NCI-H2029 (cell line): ENCODE measurements around the gene AOC2.
"Not testable (repeated sequence)": the region's sequence is repeated elsewhere in the genome, so short reads cannot be mapped to it uniquely, and the experiment has no call there.

Experiments used
- DNase-seq: peaks from one replicate; lab custom pipeline; 2025; lab: John Stamatoyannopoulos, UW

The AOC2 gene

DNA sequence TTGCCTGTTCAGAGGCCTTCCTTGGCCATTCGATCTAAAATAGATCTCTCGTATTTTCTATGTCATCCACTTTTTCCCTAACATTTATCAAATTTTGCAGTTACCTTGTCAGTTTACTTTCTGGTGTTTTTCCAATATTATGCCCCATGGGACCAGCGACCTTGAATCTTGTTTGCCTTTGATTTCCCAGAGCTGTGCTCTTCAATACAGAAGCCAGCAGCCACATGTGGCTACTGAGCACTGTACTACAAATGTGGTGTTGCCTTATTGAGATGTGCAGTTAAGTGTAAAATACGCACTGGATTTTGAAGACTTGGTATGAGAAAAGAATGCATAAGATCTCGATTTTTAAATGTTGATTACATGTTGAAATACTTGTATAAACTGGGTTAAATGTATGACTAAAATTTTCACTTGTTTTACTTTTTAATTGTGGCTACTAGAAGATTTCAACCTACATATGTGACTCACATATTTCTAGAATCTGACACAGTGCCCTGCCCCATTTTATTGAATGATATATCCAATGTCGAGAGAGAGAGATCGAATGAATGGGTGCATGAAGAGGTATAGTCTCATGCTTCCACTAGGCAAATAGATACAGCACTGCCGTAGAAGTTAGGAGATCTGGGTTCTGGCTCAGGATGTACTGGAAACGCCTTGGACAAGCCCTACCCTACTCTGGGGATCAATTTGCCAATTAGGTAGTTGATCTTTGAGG is 12.0 kb upstream of the AOC2 start:
- DNase-seq = no peak

DNA sequence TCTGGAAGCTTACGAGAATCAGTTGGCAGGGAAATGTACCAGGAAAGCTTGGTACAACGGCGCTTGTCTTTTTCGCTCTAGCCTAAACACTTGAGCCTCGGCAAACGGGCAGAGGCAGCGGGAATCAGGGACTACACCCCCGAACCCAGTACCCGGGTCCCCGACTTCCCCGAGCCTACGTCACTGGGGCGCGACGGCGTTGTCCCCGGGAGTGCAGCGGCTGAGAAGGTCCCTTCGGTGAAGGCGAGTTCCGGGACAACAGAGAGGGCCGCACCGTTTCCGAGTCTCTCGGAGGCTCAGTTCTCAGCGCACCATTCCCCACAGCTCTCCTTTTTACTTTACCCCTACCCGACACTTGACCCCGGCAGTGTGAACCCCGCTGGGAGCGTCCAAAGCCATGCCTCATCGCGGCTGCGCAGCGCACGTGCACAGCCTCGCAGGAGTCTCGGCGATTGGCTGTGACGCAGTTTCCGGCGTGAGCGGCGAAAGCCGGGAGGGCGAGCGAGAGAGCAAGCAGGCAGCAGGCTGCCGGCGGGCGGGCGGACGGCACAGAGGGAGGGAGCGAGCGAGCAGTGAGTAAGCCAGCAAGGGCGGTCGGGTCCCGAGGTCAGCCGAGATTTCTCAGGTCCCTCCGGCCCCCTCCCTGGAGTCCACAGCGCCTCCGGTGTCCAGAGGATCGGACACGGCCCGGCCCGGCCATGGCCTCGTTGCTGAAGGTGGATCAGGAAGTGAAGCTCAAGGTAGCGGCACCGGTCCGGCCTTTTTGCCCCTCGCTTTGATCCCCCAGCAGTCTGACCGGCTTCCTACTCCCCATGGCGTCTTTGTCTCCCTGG is 11.2 kb upstream of the AOC2 start, which contains the start of gene PSME3:
Gene PSME3, plus strand, starts transcription at position 464 of the 833 bp plus-strand sequence. Its CDS starts 235 bp downstream, at position 699.
- DNase-seq = peak; percentile 70

DNA sequence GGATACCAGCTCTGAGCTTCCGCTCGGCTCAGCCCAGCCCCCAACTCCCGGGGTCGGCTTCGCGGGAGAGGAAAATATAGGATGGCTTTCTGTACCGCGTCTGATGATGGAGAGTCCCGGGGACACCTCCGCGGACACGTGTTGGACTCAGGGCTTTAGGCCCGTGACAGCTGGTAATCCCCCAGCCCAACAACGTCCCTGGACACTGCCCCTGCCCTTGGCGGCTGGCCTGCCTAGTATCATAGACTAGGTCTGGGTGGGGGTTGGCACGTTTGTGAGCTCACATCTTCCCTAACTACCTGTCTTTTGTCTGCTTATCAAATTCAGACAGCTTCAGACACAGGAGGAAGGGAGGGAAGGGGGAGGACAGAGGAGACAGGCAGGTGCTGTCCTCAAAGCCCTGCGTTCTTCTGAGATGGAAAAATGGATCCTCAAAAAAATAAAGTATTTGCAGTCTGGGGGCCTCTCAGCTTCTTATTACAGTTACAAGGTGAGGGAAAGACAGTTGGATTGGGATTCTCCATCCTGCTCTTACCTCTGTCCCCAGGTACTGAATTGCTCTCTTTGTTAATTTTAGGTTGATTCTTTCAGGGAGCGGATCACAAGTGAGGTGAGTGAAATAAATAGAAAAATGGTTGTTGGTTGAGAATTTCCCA is 10.5 kb upstream of the AOC2 start:
- no peak for DNase-seq

DNA sequence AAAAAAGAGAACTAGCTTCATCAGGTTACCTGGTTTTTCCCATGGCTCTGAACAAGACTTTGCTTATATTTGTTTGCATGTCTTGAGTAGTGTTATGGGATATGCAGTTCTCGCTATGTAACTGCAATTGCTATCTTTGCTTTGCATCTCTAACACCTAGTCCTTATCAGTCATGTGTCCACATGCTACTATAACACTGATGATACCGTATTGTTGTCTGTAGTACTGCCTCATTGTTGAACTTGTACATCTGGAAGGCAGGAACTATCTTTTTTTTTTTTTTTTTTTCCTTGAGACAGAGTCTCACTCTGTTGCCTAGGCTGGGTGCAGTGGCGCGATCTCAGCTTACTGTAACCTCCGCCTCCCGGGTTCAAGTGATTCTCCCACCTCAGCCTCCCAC is 8.6 kb upstream of the AOC2 start:
- no peak for DNase-seq

DNA sequence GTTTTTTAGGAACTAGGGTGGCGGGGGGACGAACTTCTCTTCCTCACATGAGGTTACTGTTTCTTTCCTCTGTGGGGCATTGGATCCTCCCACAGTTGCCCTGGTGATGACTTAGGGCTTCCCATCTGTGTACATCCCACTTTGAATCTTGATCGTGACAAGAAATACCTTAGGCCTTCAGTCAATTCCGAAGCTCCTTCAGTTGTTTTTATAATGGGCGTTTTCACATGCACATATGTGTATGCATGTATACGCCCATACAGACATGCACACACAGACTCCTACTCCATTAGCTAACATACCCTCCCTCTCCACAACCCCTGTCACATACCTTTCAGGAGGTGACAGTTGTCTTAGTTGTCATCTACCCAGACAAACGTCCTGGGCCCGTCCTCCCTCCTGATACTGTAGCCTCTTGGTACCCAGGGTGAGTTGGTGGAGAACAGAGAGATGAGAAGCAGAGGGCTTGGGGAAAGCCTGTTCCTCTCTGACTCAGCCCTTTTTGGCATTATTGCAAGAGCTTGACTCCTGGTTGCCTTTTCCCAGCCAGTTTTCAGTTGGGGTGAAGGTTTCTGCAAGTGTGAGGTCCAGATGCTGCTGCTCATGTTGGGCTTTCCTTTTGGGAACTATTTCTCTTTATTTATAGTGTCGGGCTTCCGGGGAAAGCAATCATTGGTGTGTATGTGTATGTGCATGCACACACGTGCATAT is 2.2 kb upstream of the AOC2 start:
- no peak for DNase-seq

DNA sequence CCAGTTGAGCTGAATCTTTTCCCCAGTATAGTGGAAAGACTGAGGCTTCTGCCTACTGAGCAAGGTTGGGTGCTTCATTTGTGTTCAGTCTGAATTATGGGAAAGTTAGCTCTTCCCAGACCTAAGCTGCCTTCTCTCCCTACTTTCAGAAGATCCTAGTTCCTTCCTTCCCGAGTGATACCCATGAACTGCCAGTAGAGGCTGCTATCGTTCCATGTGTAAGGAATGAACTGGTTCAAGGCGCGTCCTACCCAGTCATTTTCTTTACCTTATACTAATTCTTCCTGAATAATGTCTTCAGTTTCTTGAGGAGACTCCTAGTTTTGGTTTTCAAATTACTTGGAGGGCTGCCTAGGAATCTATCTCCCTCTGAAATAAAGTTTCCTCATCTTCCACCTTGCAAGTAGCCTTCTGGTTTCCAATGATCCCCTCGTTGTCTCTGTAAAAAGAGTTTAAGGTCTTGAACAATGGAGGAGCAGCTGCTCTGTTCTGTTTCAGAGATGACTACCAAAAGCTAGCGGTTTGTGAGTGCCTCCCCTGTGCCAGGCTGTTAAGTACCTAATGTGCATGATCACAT is 934 bp upstream of the AOC2 start:
- no peak for DNase-seq

DNA sequence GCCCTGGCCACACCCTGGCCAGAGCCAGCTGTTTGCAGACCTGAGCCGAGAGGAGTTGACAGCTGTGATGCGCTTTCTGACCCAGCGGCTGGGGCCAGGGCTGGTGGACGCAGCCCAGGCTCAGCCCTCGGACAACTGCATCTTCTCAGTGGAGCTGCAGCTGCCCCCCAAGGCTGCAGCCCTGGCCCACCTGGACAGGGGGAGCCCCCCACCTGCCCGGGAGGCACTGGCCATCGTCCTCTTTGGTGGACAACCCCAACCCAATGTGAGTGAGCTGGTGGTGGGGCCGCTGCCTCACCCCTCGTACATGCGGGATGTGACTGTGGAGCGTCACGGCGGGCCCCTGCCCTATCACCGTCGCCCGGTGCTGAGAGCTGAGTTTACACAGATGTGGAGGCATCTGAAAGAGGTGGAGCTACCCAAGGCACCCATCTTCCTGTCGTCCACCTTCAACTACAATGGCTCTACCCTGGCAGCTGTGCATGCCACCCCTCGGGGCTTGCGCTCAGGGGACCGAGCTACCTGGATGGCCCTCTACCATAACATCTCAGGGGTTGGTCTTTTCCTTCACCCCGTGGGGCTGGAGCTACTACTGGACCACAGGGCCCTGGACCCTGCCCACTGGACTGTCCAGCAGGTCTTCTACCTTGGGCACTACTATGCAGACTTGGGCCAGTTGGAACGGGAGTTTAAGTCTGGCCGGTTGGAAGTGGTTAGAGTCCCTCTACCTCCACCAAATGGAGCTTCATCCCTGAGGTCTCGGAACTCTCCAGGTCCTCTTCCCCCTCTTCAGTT is 578 bp downstream of the AOC2 start:
- DNase-seq = no peak

DNA sequence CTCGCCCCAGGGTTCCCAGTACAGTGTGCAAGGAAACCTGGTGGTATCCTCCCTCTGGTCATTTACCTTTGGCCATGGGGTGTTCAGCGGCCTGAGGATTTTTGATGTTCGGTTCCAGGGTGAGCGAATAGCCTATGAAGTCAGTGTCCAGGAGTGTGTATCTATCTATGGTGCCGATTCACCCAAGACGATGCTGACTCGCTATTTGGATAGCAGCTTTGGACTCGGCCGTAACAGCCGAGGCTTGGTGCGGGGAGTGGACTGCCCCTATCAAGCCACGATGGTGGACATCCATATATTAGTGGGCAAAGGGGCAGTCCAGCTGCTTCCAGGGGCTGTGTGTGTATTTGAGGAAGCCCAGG is 1.2 kb downstream of the AOC2 start:
- DNase-seq = no peak

DNA sequence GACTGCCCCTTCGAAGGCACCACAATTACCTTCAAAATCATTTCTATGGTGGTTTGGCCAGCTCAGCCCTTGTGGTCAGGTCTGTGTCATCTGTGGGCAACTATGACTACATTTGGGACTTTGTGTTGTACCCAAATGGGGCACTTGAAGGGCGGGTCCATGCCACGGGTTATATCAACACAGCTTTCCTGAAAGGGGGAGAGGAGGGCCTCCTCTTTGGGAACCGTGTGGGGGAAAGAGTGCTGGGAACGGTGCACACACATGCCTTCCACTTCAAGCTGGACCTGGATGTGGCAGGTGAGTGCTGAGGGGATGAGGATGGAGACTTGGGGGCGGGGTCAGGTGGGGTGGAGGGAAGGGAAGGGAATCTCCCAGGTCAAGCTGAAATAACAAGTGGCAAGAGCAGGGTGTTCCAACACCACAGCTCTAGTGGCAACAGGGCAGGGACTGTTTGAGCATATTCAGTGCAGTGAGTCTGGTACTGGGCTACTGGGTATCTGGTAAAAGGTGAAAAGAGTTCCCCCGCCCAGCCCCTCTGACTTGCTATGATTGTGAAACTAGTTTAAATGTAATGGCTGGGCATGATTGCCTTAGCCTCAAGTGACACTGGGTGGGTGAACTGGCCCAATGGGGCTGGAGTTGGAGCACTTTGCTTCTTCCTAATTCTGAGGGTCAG is 1.7 kb downstream of the AOC2 start:
- DNase-seq = no peak

DNA sequence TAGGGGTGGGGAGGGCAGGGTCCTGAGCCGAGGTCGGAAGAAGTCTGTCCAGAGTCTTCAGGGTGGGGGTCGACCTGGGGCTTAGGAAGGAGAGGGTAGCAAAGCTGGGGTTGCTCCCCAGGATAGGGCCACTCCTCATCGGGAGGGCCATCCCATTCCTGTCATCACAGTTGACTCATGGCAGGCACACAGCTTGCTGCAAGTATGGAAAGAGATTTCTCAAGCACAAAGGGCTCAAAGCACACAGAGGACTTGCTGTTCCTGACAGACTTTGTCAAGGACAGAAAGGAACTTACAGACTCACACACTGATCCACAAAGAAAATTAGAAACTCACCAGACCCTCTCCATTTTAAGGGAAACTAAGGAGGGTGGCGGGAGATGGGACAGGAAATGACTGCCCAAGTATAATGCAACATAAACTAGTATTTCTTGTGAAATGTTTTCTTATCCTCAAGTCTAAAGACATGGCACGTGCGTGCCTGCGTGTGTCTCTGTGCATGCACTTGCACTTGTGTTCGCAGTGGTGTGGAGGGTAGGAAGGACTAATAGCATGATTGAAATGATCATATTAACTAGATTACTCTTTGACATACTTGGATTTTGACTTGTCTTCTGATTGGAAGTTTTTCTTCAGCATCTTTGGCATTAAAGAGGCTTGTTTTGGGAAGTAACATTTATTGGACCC is 2.4 kb downstream of the AOC2 start:
- DNase-seq = no peak

DNA sequence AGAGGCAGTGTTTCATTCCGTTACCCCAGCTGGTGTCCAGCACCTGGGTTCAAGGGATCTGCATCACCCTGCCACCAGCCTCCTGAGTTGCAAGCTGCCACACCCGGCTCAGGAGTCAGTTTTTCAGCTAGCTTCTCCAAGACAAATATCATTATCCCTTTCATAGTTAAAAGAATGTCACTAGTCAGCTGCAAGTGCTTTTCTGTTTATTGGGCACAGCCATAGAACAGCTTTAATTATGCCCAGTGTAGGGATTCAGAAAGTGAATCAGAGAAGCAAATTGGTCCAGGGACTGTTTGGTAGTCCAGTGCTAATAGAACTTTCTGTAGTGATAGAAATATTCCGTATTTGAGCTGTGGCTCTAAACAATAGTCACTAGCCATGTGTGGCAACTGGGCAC is 3.7 kb downstream of the AOC2 start:
- no peak for DNase-seq

DNA sequence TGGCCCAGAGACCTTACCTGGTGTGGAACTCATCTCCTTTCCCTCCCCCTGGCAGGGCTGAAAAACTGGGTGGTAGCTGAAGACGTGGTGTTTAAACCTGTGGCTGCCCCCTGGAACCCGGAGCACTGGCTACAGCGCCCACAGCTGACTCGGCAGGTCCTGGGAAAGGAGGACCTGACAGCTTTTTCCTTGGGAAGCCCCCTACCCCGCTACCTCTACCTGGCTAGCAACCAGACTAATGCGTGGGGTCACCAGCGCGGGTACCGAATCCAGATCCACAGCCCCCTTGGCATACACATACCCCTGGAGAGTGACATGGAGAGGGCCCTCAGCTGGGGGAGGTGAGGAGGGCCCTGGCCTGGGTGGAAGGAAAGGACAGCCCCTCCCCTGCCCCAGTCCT is 4.7 kb downstream of the AOC2 start:
- no peak for DNase-seq

DNA sequence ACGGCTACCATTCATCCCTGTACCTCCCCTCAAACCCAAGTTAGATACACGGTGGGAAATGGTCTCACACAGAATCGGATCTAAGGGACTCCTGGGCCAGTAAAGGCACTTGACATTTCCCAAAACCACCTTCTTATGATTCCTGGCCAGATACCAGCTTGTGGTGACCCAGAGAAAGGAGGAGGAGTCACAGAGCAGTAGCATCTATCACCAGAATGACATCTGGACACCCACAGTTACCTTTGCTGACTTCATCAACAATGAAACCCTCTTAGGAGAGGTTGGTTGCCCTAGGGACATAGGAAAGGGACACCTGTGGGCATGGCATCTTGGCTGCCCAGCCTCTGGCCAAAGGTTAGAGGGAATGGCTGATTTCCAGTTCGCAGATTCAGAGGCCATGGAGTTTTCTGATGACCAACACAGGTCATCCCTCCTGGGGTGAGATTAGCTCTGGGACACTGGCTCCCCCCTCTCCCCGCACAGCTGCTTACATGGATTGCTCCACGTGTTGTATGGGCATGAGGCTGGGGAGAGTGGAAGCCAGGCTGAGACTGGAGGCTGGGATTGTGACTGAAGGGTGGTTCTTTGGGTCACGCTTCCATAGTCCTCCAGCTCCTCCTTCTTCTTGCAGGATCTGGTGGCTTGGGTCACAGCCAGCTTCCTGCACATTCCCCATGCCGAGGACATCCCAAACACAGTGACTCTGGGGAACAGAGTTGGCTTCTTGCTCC is 5.2 kb downstream of the AOC2 start:
- DNase-seq = no peak

DNA sequence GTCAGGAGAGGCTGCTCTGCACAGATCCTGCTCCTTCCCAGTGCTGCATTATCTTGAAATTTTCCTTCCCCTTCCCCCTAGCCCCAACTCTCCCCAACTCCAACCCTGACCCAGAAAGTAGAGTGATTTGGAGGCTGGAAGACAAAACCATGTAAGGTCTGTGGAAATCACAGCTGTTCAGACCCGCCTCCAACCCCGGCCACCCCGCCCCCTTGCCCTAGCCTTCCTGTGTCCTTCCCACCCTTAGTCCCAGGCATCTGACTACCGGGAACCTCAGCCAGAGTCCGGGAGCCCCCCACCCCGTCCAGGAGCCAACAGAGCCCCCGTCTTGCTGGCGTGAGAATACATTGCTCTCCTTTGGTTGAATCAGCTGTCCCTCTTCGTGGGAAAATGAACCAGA is 6.6 kb downstream of the AOC2 start, which contains the start of gene AOC3:
Gene AOC3, plus strand, starts transcription at position 246 of the 400 bp plus-strand sequence. Its CDS starts 145 bp downstream, at position 391.
- DNase-seq = no peak

DNA sequence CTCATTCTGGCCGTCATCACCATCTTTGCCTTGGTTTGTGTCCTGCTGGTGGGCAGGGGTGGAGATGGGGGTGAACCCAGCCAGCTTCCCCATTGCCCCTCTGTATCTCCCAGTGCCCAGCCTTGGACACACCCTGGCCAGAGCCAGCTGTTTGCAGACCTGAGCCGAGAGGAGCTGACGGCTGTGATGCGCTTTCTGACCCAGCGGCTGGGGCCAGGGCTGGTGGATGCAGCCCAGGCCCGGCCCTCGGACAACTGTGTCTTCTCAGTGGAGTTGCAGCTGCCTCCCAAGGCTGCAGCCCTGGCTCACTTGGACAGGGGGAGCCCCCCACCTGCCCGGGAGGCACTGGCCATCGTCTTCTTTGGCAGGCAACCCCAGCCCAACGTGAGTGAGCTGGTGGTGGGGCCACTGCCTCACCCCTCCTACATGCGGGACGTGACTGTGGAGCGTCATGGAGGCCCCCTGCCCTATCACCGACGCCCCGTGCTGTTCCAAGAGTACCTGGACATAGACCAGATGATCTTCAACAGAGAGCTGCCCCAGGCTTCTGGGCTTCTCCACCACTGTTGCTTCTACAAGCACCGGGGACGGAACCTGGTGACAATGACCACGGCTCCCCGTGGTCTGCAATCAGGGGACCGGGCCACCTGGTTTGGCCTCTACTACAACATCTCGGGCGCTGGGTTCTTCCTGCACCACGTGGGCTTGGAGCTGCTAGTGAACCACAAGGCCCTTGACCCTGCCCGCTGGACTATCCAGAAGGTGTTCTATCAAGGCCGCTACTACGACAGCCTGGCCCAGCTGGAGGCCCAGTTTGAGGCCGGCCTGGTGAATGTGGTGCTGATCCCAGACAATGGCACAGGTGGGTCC is 7.2 kb downstream of the AOC2 start:
- DNase-seq = not testable (repeated sequence)

DNA sequence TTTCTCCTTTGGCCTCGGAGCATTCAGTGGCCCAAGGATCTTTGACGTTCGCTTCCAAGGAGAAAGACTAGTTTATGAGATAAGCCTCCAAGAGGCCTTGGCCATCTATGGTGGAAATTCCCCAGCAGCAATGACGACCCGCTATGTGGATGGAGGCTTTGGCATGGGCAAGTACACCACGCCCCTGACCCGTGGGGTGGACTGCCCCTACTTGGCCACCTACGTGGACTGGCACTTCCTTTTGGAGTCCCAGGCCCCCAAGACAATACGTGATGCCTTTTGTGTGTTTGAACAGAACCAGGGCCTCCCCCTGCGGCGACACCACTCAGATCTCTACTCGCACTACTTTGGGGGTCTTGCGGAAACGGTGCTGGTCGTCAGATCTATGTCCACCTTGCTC is 8.0 kb downstream of the AOC2 start:
- DNase-seq = no peak

DNA sequence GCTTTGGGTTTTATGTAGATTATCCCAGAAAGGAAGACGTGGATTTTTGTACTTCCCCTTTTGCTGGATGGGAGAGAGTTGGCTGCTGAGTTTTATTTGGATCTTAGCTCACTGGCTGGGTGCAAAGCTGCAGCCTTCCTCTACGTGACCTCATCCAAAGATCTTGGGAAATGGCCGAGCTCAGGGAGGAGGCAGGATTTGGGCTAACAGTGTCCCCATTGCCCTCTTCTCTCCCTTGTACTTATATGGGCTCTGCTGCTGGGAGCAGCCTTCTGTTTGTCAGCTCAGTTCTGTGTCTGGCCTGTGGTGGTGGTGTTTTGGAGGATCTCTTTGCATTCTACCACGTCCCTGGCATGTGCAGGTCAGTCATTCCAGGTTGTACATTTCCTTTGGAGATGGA is 8.6 kb downstream of the AOC2 start:
- DNase-seq = no peak

DNA sequence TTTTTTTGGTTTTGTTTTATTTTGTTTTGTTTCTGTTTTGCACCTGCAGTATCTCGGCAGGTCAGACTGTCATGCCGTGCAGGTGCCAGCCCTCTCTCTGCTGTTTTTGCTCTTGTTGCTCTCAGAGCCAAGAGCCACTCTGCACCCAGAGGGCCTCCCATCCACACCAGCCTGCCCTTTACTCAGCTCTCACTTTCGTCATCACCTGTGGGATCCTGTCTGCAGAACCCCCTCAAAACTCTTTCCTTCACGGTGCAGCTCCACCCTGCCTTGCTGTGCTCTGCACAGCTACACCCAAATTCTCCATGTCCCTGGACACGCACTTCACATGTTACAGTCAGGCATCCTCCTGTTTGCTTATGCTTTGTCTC is 9.2 kb downstream of the AOC2 start:
- no peak for DNase-seq
